IgD-negative memory B cell (primary cell): ENCODE data around the gene GATD1. TPM values are rescaled to one million over a fixed set of nuclear protein-coding genes. Genes with fewer than 3 reads are reported as not detected.
A peak's percentile ranks its signal among the peaks of the same experiment; 100 is the strongest.

Source experiments
- H3K27ac Mint-ChIP-seq, 3 donors: one replicate each; pipeline ENCODE4 v1.8.0; 2020 to 2022; ENCODE audit warnings: mild to moderate bottlenecking in 3 of 3, mixed read lengths in 3 of 3, moderate library complexity in 1 of 3
- H3K27me3 Mint-ChIP-seq: one replicate; pipeline ENCODE4 v1.8.0; 2021; ENCODE audit warnings: mixed read lengths
- H3K36me3 Mint-ChIP-seq: one replicate; pipeline ENCODE4 v1.8.0; 2020; ENCODE audit warnings: mild to moderate bottlenecking, mixed read lengths
- H3K4me1 Mint-ChIP-seq, 3 donors: one replicate each; pipeline ENCODE4 v1.8.0; 2020 to 2022; ENCODE audit warnings: mixed read lengths in 3 of 3, mild to moderate bottlenecking in 1 of 3
- H3K4me3 Mint-ChIP-seq, 4 donors: one replicate each; pipeline ENCODE4 v1.8.0; 2020 to 2022; ENCODE audit warnings: mild to moderate bottlenecking in 4 of 4, mixed read lengths in 4 of 4, moderate library complexity in 3 of 4
- H3K9me3 Mint-ChIP-seq, 3 donors: one replicate each; pipeline ENCODE4 v1.8.0; 2020 to 2021; ENCODE audit warnings: mixed read lengths in 3 of 3, mild to moderate bottlenecking in 1 of 3
- polyA plus RNA-seq: library from polyadenylated mRNA; unstranded; fragments of 300-500 nt; fragmentation: Illumina TruSeq; gene quantifications from one replicate; pipeline ENCODE4 v1.2.3, GENCODE V29; 2021

The GATD1 gene
- polyA plus RNA-seq, 1 donor from 2014 or later: 30.7 TPM

- Mint-ChIP-seq H3K4me3 (peak overlapping the region in 3 of 4 donors; percentile 23 to 80 (median 29)), H3K9me3 (no peaks in the 10 kb centered on the region), H3K27me3 (peaks cover 3% of the 10 kb centered on the region), H3K27ac (no peak overlapping the region), H3K36me3 (no peaks in the 10 kb centered on the region), H3K4me1 (peaks cover 4 to 10% (median 6%) of the 10 kb centered on the region in 3 donors)
These were observed 50.0 kb downstream of the GATD1 start for GRCh38 chr11:727281-727701.

DNA sequence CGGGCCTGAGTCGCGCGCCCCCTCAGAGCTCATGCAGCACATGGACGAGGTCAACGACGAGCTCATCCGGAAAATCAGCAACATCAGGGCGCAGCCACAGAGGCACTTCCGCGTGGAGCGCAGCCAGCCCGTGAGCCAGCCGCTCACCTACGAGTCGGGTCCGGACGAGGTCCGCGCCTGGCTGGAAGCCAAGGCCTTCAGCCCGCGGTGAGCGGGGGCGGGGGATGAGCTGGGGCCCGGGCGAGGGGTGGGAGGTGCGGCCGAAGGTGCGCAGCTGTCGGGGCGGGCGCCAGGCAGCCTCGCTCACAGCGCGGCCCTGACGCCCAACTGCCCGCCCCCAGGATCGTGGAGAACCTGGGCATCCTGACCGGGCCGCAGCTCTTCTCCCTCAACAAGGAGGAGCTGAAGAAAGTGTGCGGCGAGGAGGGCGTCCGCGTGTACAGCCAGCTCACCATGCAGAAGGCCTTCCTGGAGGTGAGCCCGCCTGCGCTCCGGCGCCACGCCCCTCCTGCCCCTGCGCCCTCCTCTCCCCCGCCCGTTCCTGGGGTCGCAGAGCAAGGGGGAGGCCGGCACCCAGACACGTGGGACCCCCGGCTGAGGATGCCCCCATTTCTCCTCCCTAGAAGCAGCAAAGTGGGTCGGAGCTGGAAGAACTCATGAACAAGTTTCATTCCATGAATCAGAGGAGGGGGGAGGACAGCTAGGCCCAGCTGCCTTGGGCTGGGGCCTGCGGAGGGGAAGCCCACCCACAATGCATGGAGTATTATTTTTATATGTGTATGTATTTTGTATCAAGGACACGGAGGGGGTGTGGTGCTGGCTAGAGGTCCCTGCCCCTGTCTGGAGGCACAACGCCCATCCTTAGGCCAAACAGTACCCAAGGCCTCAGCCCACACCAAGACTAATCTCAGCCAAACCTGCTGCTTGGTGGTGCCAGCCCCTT is 50.7 kb downstream of the GATD1 start:
- Mint-ChIP-seq H3K4me3 (peak overlapping the region; percentile 32 to 80 (median 74)), H3K9me3 (no peaks in the 10 kb centered on the region), H3K27me3 (peaks cover 3% of the 10 kb centered on the region), H3K36me3 (no peaks in the 10 kb centered on the region), H3K4me1 (peaks cover 5 to 10% (median 8%) of the 10 kb centered on the region in 3 donors), H3K27ac (no peak overlapping the region)

GRCh38 chr11:725624-726202 is 51.6 kb downstream of the GATD1 start:
- Mint-ChIP-seq H3K4me3 (peak overlapping the region in 3 of 4 donors; percentile 49 to 76 (median 73)), H3K4me1 (peaks cover 7 to 13% (median 12%) of the 10 kb centered on the region in 3 donors), H3K27me3 (peaks cover 5% of the 10 kb centered on the region), H3K27ac (no peak overlapping the region), H3K9me3 (peaks cover 0 to 1% (median 0%) of the 10 kb centered on the region in 3 donors), H3K36me3 (no peaks in the 10 kb centered on the region)

DNA sequence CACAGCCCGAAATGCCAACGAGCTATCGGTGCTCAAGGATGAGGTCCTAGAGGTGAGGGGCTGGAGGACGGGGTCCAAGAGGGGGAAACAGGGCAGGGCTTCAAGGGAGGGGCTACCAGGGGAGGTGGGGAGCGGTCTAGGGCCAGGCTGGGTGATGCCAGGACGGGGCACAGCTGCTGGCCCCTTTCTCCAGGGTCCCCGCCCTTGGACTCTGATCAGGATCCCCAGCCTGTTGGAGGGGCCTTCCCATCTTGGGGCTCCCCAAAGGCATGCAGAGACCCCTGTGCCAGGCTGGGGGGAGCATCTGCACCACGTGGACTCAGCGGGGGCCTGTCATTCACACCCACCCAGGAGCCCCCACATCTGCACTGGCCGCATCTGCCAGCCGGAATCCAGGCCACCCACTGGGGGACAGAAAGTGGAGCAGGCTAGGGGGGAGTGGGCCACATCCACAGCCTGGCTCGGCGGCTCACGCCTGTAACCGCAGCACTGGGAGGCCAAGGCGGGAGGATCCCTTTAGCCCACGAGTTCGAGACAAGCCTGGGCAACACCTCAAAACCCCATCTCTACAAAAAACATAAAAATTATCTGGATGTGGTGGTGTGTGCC is 52.4 kb downstream of the GATD1 start:
- H3K27ac Mint-ChIP-seq: no peak overlapping the region
- H3K27me3 Mint-ChIP-seq: peaks cover 9% of the 10 kb centered on the region
- H3K4me3 Mint-ChIP-seq: peak overlapping the region; percentile 28 to 89 (median 36)
- peaks cover 0 to 1% (median 0%) of the 10 kb centered on the region in 3 donors for H3K9me3 Mint-ChIP-seq
- peaks cover 7 to 12% (median 12%) of the 10 kb centered on the region in 3 donors for H3K4me1 Mint-ChIP-seq
- no peaks in the 10 kb centered on the region for H3K36me3 Mint-ChIP-seq

GRCh38 chr11:724049-724777 is 53.1 kb downstream of the GATD1 start:
- no peaks in the 10 kb centered on the region for H3K36me3 Mint-ChIP-seq

GRCh38 chr11:723120-723883 is 54.0 kb downstream of the GATD1 start:
- no peaks in the 10 kb centered on the region for H3K36me3 Mint-ChIP-seq
- peaks cover 7 to 12% (median 11%) of the 10 kb centered on the region in 3 donors for H3K4me1 Mint-ChIP-seq
- H3K9me3 Mint-ChIP-seq: peaks cover 0 to 3% (median 0%) of the 10 kb centered on the region in 3 donors
- H3K4me3 Mint-ChIP-seq: peak overlapping the region; percentile 78 to 97 (median 92)
- H3K27ac Mint-ChIP-seq: peak overlapping the region in 2 of 3 donors; percentile 31 to 85
- H3K27me3 Mint-ChIP-seq: peaks cover 11% of the 10 kb centered on the region

More at GRCh38 chr11:724049-724777, 53.1 kb downstream of the GATD1 start:
- H3K27ac Mint-ChIP-seq: no peak overlapping the region
- H3K4me3 Mint-ChIP-seq: peak overlapping the region in 3 of 4 donors; percentile 28 to 89 (median 32)
- H3K27me3 Mint-ChIP-seq: peaks cover 11% of the 10 kb centered on the region
- peaks cover 0 to 2% (median 0%) of the 10 kb centered on the region in 3 donors for H3K9me3 Mint-ChIP-seq
- peaks cover 7 to 12% (median 11%) of the 10 kb centered on the region in 3 donors for H3K4me1 Mint-ChIP-seq

DNA sequence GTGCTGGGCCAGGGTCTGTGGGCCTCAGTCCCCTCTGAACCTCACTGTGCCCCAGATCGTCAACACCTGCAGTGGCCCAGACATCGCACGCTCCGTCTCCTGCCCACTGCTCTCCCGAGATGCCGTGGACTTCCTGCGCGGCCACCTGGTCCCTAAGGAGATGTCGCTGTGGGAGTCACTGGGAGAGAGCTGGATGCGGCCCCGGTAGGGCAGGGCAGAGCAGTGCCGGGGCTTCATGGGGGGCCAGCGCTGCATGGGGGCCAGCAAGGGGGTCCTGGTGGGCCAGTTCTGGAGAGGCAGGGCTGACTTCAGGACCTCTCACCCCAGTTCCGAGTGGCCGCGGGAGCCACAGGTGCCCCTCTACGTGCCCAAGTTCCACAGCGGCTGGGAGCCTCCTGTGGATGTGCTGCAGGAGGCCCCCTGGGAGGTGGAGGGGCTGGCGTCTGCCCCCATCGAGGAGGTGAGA is 54.9 kb downstream of the GATD1 start:
- peak overlapping the region in 1 of 3 donors; percentile 83 for H3K27ac Mint-ChIP-seq
- peaks cover 0 to 3% (median 0%) of the 10 kb centered on the region in 3 donors for H3K9me3 Mint-ChIP-seq
- H3K27me3 Mint-ChIP-seq: peaks cover 11% of the 10 kb centered on the region
- peaks cover 7 to 12% (median 11%) of the 10 kb centered on the region in 3 donors for H3K4me1 Mint-ChIP-seq
- no peaks in the 10 kb centered on the region for H3K36me3 Mint-ChIP-seq
- peak overlapping the region in 2 of 4 donors; percentile 37 to 91 for H3K4me3 Mint-ChIP-seq

DNA sequence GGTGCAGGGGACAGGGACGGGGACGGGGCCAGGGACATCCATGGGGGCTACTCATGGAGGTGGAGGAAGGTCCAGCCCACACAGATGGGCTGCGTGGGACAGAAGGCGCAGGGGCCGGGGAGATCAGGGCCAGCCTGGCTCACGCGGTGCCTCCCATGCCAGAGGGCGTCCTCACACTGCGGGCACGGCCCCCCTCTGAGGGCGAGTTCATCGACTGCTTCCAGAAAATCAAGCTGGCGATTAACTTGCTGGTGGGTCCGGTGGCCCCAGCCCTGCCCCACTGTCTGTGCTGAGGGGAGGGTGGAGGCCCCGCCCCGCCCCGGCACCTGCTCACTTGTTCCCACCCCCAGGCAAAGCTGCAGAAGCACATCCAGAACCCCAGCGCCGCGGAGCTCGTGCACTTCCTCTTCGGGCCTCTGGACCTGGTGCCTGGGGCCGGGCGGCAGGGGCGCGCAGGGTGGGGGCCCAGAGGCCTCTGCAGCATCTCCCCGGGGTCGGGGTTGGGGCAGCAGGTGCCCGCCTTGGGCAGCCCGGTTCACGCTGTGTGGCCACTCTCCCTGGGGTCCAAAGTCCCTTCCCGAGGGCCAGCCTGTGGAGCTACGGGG is 55.4 kb downstream of the GATD1 start:
- Mint-ChIP-seq H3K36me3 (no peaks in the 10 kb centered on the region), H3K27me3 (peaks cover 11% of the 10 kb centered on the region), H3K4me1 (peaks cover 7 to 12% (median 10%) of the 10 kb centered on the region in 3 donors), H3K27ac (peak overlapping the region in 1 of 3 donors; percentile 83), H3K4me3 (peak overlapping the region; percentile 81 to 95 (median 92)), H3K9me3 (peaks cover 0 to 3% (median 0%) of the 10 kb centered on the region in 3 donors)

GRCh38 chr11:721247-721740 is 56.0 kb downstream of the GATD1 start:
- peaks cover 15% of the 10 kb centered on the region for H3K27me3 Mint-ChIP-seq
- H3K27ac Mint-ChIP-seq: peak overlapping the region in 1 of 3 donors; percentile 83
- peaks cover 7 to 12% (median 8%) of the 10 kb centered on the region in 3 donors for H3K4me1 Mint-ChIP-seq
- H3K4me3 Mint-ChIP-seq: peak overlapping the region; percentile 81 to 95 (median 92)
- no peaks in the 10 kb centered on the region for H3K36me3 Mint-ChIP-seq
- H3K9me3 Mint-ChIP-seq: peaks cover 0 to 3% (median 0%) of the 10 kb centered on the region in 3 donors

GRCh38 chr11:720642-721246 is 56.5 kb downstream of the GATD1 start:
- no peak overlapping the region for H3K27ac Mint-ChIP-seq
- peaks cover 7 to 12% (median 8%) of the 10 kb centered on the region in 3 donors for H3K4me1 Mint-ChIP-seq
- H3K27me3 Mint-ChIP-seq: peaks cover 15% of the 10 kb centered on the region
- peaks cover 0 to 3% (median 0%) of the 10 kb centered on the region in 3 donors for H3K9me3 Mint-ChIP-seq
- peak overlapping the region in 3 of 4 donors; percentile 63 to 91 (median 81) for H3K4me3 Mint-ChIP-seq
- no peaks in the 10 kb centered on the region for H3K36me3 Mint-ChIP-seq

GRCh38 chr11:720017-720641 is 57.2 kb downstream of the GATD1 start:
- H3K9me3 Mint-ChIP-seq: peaks cover 0 to 5% (median 3%) of the 10 kb centered on the region in 3 donors
- no peak overlapping the region for H3K27ac Mint-ChIP-seq
- H3K4me3 Mint-ChIP-seq: peak overlapping the region; percentile 46 to 69 (median 57)

More at GRCh38 chr11:720017-720641, 57.2 kb downstream of the GATD1 start:
- Mint-ChIP-seq H3K27me3 (peaks cover 15% of the 10 kb centered on the region), H3K4me1 (peaks cover 7 to 12% (median 8%) of the 10 kb centered on the region in 3 donors), H3K36me3 (no peaks in the 10 kb centered on the region)
